A549 (cell line): ENCODE data around the gene CTNNAL1. TPM values are rescaled to one million over a fixed set of nuclear protein-coding genes. Genes with fewer than 3 reads are reported as not detected.

Experiments used
- ATAC-seq, 2 experiments: fragments of 200-7000 bp in 1 of 2; fragments of >200 bp in 1 of 2; cut with Nextera tagmentation in 1 of 2; cut with Tn5 transposase in 1 of 2; 3 replicates each; pipeline versions ENCODE4 v1.8.0 to v1.9.1; 2018 to 2020; ENCODE audit warnings: mild to moderate bottlenecking in 1 of 2, moderate library complexity in 1 of 2
- CTCF ChIA-PET: fragments of 300-600 bp; sonication (Branson Sonifier 250); formaldehyde crosslinking; extraction: SDS; loops from one replicate; lab custom pipeline; 2021; ENCODE audit warnings: antibody characterized with exemption, inconsistent platforms; lab: Yijun Ruan, JAX
- POLR2A ChIA-PET: fragments of 350-600 bp; formaldehyde crosslinking; extraction: SDS; loops from one replicate; lab custom pipeline; 2021; ENCODE audit warnings: antibody characterized with exemption, inconsistent platforms; lab: Yijun Ruan, JAX
- DNase-seq, 2 experiments: peaks; one replicate each; pipeline versions ENCODE4 v3.0.0 to v3.0.0-alpha.2; 2011 to 2016; ENCODE audit warnings: low read depth in 1 of 2, low spot score in 1 of 2
- FAIRE-seq: peaks from 2 replicates; lab custom pipeline; 2011; peaks lifted over from hg19 to GRCh38; lab: Jason Lieb, UNC
- H3K27ac ChIP-seq, 2 experiments: fragments of >200 bp; sonication (Bioruptor Twin); formaldehyde crosslinking; 3 replicates each; pipeline ENCODE4 v1.5.1; 2016 to 2017
- H3K4me1 ChIP-seq: fragments of >200 bp; sonication (Bioruptor Twin); formaldehyde crosslinking; 3 replicates; pipeline ENCODE4 v1.6.1; 2016
- H3K4me2 ChIP-seq: fragments of >200 bp; sonication (Bioruptor Twin); formaldehyde crosslinking; 3 replicates; pipeline ENCODE4 v1.6.1; 2016
- H3K4me3 ChIP-seq: fragments of >200 bp; sonication (Bioruptor Twin); formaldehyde crosslinking; 3 replicates; pipeline ENCODE4 v1.5.1; 2016
- H3K9me3 ChIP-seq: fragments of >200 bp; sonication (Bioruptor Twin); formaldehyde crosslinking; 3 replicates; pipeline ENCODE4 v1.6.1; 2016
- BHLHE40 ChIP-seq: IDR thresholded peaks from 2 replicates; pipeline ENCODE4 v1.6.1; 2012; ENCODE audit warnings: low read depth, low read length, inconsistent platforms
- CBX2 ChIP-seq: fragments of 200-600 bp; sonication (generic); IDR thresholded peaks from 2 replicates; pipeline ENCODE4 v1.6.1; 2016; ENCODE audit warnings: low read depth, mild to moderate bottlenecking, borderline replicate concordance
- CHD2 ChIP-seq: fragments of 150-350 bp; IDR thresholded peaks from 2 replicates; pipeline ENCODE4 v1.6.1; 2014; ENCODE audit warnings: low read length; ENCODE audit not compliant: partially characterized antibody
- CHD4 ChIP-seq: fragments of 200-600 bp; sonication (generic); IDR thresholded peaks from 2 replicates; pipeline ENCODE4 v1.6.1; 2016; ENCODE audit warnings: antibody characterized with exemption, mild to moderate bottlenecking, borderline replicate concordance
- EHMT2 ChIP-seq: fragments of 200-600 bp; sonication (generic); IDR thresholded peaks from 2 replicates; pipeline ENCODE4 v1.6.1; 2016; ENCODE audit warnings: antibody characterized with exemption, low read depth, mild to moderate bottlenecking, moderate library complexity
- EP300 ChIP-seq, 2 experiments: fragments of >200 bp; sonication (Bioruptor Twin); formaldehyde crosslinking; IDR thresholded peaks; 2 replicates in 1 of 2; 3 replicates in 1 of 2; pipeline ENCODE4 v1.6.1; 2016 to 2017
- ESRRA ChIP-seq: fragments of 150-350 bp; IDR thresholded peaks from 2 replicates; pipeline ENCODE4 v1.6.1; 2014; ENCODE audit warnings: mild to moderate bottlenecking, low read length, borderline replicate concordance
- FOSL2 ChIP-seq, 2 experiments: fragments of 450-650 bp in 1 of 2; fragments of >200 bp in 1 of 2; sonication (Bioruptor Twin) in 1 of 2; formaldehyde crosslinking; IDR thresholded peaks; 2 replicates each; pipeline versions ENCODE4 v1.5.0 to v1.6.1; 2016 to 2020; ENCODE audit warnings: mild to moderate bottlenecking in 1 of 2, moderate library complexity in 1 of 2
- GATA3 ChIP-seq: IDR thresholded peaks from 2 replicates; pipeline ENCODE4 v1.6.1; 2012; ENCODE audit warnings: borderline replicate concordance
- HEYL ChIP-seq: fragments of 250-450 bp; sonication (Bioruptor Pico); IDR thresholded peaks from 2 replicates; pipeline ENCODE4 v1.8.0; 2021; ENCODE audit warnings: mild to moderate bottlenecking, moderate library complexity
- HOXA7 ChIP-seq: fragments of 250-450 bp; sonication (Bioruptor Pico); IDR thresholded peaks from 2 replicates; pipeline ENCODE4 v1.5.0; 2020; ENCODE audit warnings: mild to moderate bottlenecking, moderate library complexity
- HOXB5 ChIP-seq: fragments of 250-450 bp; sonication (Bioruptor Pico); IDR thresholded peaks from 2 replicates; pipeline ENCODE4 v1.5.0; 2020; ENCODE audit warnings: mild to moderate bottlenecking, moderate library complexity
- JUN ChIP-seq, 2 experiments: fragments of >200 bp; sonication (Bioruptor Twin); formaldehyde crosslinking; IDR thresholded peaks; 2 replicates in 1 of 2; 3 replicates in 1 of 2; pipeline ENCODE4 v1.6.1; 2016 to 2017
- KDM1A ChIP-seq: fragments of 200-600 bp; sonication (generic); IDR thresholded peaks from 2 replicates; pipeline ENCODE4 v1.6.1; 2016; ENCODE audit warnings: low read depth, mild to moderate bottlenecking
- MAFK ChIP-seq: fragments of 450-650 bp; IDR thresholded peaks from 2 replicates; pipeline ENCODE4 v1.6.1; 2014; ENCODE audit not compliant: partially characterized antibody
- NFE2L2 ChIP-seq: fragments of 150-350 bp; conservative IDR thresholded peaks from 2 replicates; pipeline ENCODE4 v1.6.1; 2014; ENCODE audit warnings: low read length
- NPAS2 ChIP-seq: fragments of 250-450 bp; sonication (Bioruptor Pico); IDR thresholded peaks from 2 replicates; pipeline ENCODE4 v1.8.0; 2022; ENCODE audit warnings: mild to moderate bottlenecking, moderate library complexity, borderline replicate concordance
- NR3C1 ChIP-seq: fragments of >200 bp; sonication (Bioruptor Twin); formaldehyde crosslinking; IDR thresholded peaks from 3 replicates; pipeline ENCODE4 v1.6.1; 2017
- POLR2AphosphoS2 ChIP-seq: conservative IDR thresholded peaks from 2 replicates; pipeline ENCODE4 v1.6.1; 2012; ENCODE audit warnings: low read length, improper control_type of control experiment, inconsistent platforms
- SMC3 ChIP-seq: fragments of >200 bp; sonication (Bioruptor Twin); formaldehyde crosslinking; IDR thresholded peaks from 3 replicates; pipeline ENCODE4 v1.6.1; 2018; ENCODE audit warnings: inconsistent platforms
- SREBF2 ChIP-seq: fragments of 450-650 bp; IDR thresholded peaks from 2 replicates; pipeline ENCODE4 v1.6.1; 2014; ENCODE audit warnings: mild to moderate bottlenecking, moderate library complexity
- TP53 ChIP-seq: fragments of 250-450 bp; sonication (Bioruptor Pico); IDR thresholded peaks from 2 replicates; pipeline ENCODE4 v1.5.0; 2021; ENCODE audit warnings: mild to moderate bottlenecking, moderate library complexity
- ZNF302 ChIP-seq: fragments of 250-450 bp; sonication (Bioruptor Pico); IDR thresholded peaks from 2 replicates; pipeline ENCODE4 v1.9.0; 2021; ENCODE audit warnings: inconsistent platforms, mild to moderate bottlenecking, moderate library complexity
- ZSCAN20 ChIP-seq: fragments of 250-450 bp; sonication (Bioruptor Pico); IDR thresholded peaks from 2 replicates; pipeline ENCODE4 v1.8.0; 2022; ENCODE audit warnings: mild to moderate bottlenecking, moderate library complexity
- WGBS: methylation state at CpG from one replicate; pipeline ENCODE4 v1.1.6; 2017; ENCODE audit errors: missing lambda C conversion rate; 5-methylcytosine and 5-hydroxymethylcytosine counted together
- polyA plus RNA-seq, 4 experiments: library from polyadenylated mRNA; depleted of rRNA in 3 of 4; stranded (reverse); fragments of >200 nt; fragmentation: RNase III in 1 of 4; extraction: RNeasy Plus Mini Kit Qiagen cat#74134 plus additional on column Dnase treatment in 1 of 4; gene quantifications; 2 replicates in 3 of 4; 3 replicates in 1 of 4; pipeline ENCODE4 v1.2.3, GENCODE V29; 2011 to 2017
- TF ChIP-seq, protein P1 (sequence below): IDR thresholded peaks from 2 replicates; pipeline ENCODE4 v1.6.1; 2012; ENCODE audit warnings: low read depth, borderline replicate concordance
- TF ChIP-seq, protein P2 (sequence below): fragments of >200 bp; sonication (Bioruptor Twin); formaldehyde crosslinking; IDR thresholded peaks from 2 replicates; pipeline ENCODE4 v1.6.1; 2016
- TF ChIP-seq, protein P3 (sequence below): IDR thresholded peaks from 2 replicates; pipeline ENCODE4 v1.6.1; 2012
- TF ChIP-seq, protein P4 (sequence below): fragments of >200 bp; sonication (Bioruptor Twin); formaldehyde crosslinking; IDR thresholded peaks from 3 replicates; pipeline ENCODE4 v1.6.1; 2016

The CTNNAL1 gene
- polyA plus RNA-seq, 2 of the 4 experiments (the other 2 are of a cell fraction), result 43.8 to 63.6 TPM

DNA sequence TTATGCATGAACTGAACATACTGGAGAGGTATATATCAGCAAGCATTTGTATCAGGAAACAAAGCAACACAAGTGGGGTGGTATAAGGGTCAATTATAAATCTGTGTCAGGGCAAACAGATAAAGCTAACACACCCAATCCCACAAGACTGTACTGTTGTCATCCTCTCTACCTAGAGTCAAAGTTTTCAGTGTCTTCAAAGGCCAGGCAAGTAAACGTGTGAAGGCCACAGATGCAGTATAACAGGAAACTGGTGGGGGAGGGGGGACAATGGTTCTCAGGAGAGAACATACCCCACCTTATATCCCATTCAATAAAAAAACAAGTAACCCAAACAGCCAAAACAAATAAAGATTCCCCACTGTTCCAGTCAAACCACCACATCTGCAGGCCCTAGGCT is 101.5 kb downstream of the CTNNAL1 start:
- DNase-seq (no peak), ATAC-seq (no peak), FAIRE-seq (no peak)
- Histone ChIP-seq H3K4me1 (no peaks in the 10 kb centered on the region), H3K27ac (no peak overlapping the region), H3K4me2 (no peak overlapping the region), H3K4me3 (no peak overlapping the region), H3K9me3 (no peaks in the 10 kb centered on the region)
- TF ChIP-seq, protein P1, sequence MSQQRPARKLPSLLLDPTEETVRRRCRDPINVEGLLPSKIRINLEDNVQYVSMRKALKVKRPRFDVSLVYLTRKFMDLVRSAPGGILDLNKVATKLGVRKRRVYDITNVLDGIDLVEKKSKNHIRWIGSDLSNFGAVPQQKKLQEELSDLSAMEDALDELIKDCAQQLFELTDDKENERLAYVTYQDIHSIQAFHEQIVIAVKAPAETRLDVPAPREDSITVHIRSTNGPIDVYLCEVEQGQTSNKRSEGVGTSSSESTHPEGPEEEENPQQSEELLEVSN, result no peak
- TF ChIP-seq POLR2AphosphoS2 (no peak), ESRRA (no peak), SMC3 (no peak)
- 57% methylated on average over 1 of the region's 1 CpG for WGBS
- ChIA-PET POLR2A (no interaction called here), CTCF (no interaction called here)

DNA sequence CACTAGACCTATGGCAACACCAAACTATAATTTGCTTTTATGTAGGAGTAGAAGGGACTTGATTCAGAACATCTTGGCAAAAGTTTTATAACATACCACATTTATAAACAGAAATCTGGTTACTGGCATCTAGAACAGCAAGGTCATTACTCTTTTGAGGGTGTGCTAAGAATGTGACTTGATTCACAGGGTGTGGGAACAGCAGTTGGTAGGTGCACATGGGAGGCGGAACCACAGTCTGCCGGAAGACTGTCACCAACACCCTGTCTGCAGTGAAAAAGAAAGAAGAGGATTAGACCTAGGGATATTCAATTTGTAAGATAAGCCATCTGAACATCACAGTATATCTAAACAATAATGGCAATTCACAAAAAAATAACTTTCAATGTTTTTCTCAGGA is 102.4 kb downstream of the CTNNAL1 start:
- H3K4me1 ChIP-seq, result no peaks in the 10 kb centered on the region
- WGBS, result 96% methylated on average over 2 of the region's 2 CpGs
- no peaks in the 10 kb centered on the region for H3K9me3 ChIP-seq
- CTCF ChIA-PET, result no interaction called here
- FAIRE-seq (no peak), ATAC-seq (no peak), DNase-seq (no peak)
- POLR2A ChIA-PET, result no interaction called here
- H3K4me3 ChIP-seq, result no peak overlapping the region
- H3K4me2 ChIP-seq, result no peak overlapping the region
- TF ChIP-seq NR3C1, result no peak
- TF ChIP-seq HOXB5 (CRISPR knock-in tag), result no peak
- TF ChIP-seq MAFK, result no peak
- no peak for TF ChIP-seq EHMT2
- TF ChIP-seq NPAS2 (CRISPR knock-in tag), result no peak
- TF ChIP-seq CHD2, result no peak
- no peak for TF ChIP-seq ZSCAN20 (CRISPR knock-in tag)
- no peak for TF ChIP-seq GATA3
- TF ChIP-seq, protein P2, sequence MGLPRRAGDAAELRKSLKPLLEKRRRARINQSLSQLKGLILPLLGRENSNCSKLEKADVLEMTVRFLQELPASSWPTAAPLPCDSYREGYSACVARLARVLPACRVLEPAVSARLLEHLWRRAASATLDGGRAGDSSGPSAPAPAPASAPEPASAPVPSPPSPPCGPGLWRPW, result no peak
- TF ChIP-seq CHD4, result no peak
- TF ChIP-seq EP300 (IDR thresholded peaks at IDR 0.05), result no peak
- TF ChIP-seq KDM1A, result no peak
- no peak for TF ChIP-seq SREBF2
- no peak for TF ChIP-seq NFE2L2
- TF ChIP-seq JUN (IDR thresholded peaks at IDR 0.05), result no peak
- TF ChIP-seq, protein P3, sequence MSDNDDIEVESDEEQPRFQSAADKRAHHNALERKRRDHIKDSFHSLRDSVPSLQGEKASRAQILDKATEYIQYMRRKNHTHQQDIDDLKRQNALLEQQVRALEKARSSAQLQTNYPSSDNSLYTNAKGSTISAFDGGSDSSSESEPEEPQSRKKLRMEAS, result no peak
- no peak overlapping the region for H3K27ac ChIP-seq

DNA sequence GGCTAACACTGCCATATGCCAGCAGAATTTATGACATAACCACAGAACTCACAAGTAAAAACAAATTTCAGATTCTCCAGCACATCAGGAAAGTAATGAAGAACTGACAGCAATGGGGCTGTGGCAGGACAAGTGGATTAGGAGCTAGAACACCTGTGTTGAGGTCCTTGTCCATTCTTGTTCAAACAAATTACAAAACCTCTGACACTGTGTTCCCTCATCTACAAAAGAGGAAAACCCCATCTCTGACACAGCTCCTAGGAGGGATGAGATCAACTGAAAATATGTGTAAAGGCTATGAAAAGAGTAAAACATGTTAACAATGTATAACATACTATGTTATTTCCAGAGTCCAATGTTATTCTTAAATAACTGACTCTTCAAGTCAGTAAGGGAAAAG is 102.9 kb downstream of the CTNNAL1 start:
- no peak for DNase-seq
- H3K4me2 ChIP-seq, result no peak overlapping the region
- TF ChIP-seq, protein P4, sequence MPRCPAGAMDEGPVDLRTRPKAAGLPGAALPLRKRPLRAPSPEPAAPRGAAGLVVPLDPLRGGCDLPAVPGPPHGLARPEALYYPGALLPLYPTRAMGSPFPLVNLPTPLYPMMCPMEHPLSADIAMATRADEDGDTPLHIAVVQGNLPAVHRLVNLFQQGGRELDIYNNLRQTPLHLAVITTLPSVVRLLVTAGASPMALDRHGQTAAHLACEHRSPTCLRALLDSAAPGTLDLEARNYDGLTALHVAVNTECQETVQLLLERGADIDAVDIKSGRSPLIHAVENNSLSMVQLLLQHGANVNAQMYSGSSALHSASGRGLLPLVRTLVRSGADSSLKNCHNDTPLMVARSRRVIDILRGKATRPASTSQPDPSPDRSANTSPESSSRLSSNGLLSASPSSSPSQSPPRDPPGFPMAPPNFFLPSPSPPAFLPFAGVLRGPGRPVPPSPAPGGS, result no peak
- TF ChIP-seq HEYL (CRISPR knock-in tag) (no peak), NR3C1 (no peak), ZNF302 (CRISPR knock-in tag) (no peak), TP53 (no peak), BHLHE40 (no peak), HOXA7 (CRISPR knock-in tag) (no peak), ESRRA (no peak), FOSL2 (IDR thresholded peaks at IDR 0.05) (no peak), FOSL2 (CRISPR knock-in tag; IDR thresholded peaks at IDR 0.05) (no peak), SMC3 (no peak), CBX2 (no peak), ZSCAN20 (CRISPR knock-in tag) (no peak)
- TF ChIP-seq, protein P1, result no peak
- FAIRE-seq, result no peak
- H3K27ac ChIP-seq, result no peak overlapping the region
- ChIA-PET POLR2A (no interaction called here), CTCF (no interaction called here)
- no peaks in the 10 kb centered on the region for H3K4me1 ChIP-seq
- no peak overlapping the region for H3K4me3 ChIP-seq
- no peaks in the 10 kb centered on the region for H3K9me3 ChIP-seq
- ATAC-seq, result no peak
